GM18951 (cell line): ENCODE results near the gene TTLL11.

ENCODE experiments used
- POLR2A ChIP-seq: IDR thresholded peaks from 4 replicates; pipeline ENCODE4 v1.6.1; 2011; ENCODE audit warnings: mild to moderate bottlenecking; ENCODE audit not compliant: insufficient read length, insufficient read depth; ENCODE audit errors: extremely low read depth
- in situ Hi-C: fragments of 300-500 bp; cut with MboI; formaldehyde crosslinking; loops from one replicate; pipeline ENCODE4 v1.12.0; 2022; ENCODE audit warnings: low sequenced_read_pairs, mixed read lengths, inconsistent platforms; ENCODE audit not compliant: unreplicated experiment

TTLL11 gene

GRCh38 chr9:122128007-122128968, 35.2 kb upstream of the TTLL11 start:
- in situ Hi-C loops: loop anchor here (10.0 kb wide), 1 partner anchor 327 kb away; no protein-coding TSS in a partner anchor

GRCh38 chr9:122127396-122127798, 34.3 kb upstream of the TTLL11 start:
- in situ Hi-C loops: loop anchor here (10.0 kb wide), 1 partner anchor 327 kb away; no protein-coding TSS in a partner anchor
- no peak for TF ChIP-seq POLR2A

More at GRCh38 chr9:122128007-122128968, 35.2 kb upstream of the TTLL11 start:
- TF ChIP-seq POLR2A: no peak

GRCh38 chr9:122126331-122127261, 33.5 kb upstream of the TTLL11 start:
- TF ChIP-seq POLR2A: no peak
- in situ Hi-C loops: loop anchor here (10.0 kb wide), 1 partner anchor 328 kb away; no protein-coding TSS in a partner anchor

GRCh38 chr9:122125509-122126330, 32.6 kb upstream of the TTLL11 start:
- no peak for TF ChIP-seq POLR2A
- in situ Hi-C loops: loop anchor here (10.0 kb wide), 1 partner anchor 329 kb away; no protein-coding TSS in a partner anchor

- in situ Hi-C loops: loop anchor here (10.0 kb wide), 1 partner anchor 330 kb away; no protein-coding TSS in a partner anchor
- TF ChIP-seq POLR2A: no peak
Measured at GRCh38 chr9:122125158-122125508, 32.0 kb upstream of the TTLL11 start.

GRCh38 chr9:122124528-122124927, 31.4 kb upstream of the TTLL11 start:
- TF ChIP-seq POLR2A: no peak
- in situ Hi-C loops: loop anchor here (5.0 to 25.0 kb wide), 3 partner anchors 223 to 688 kb away; partner anchors contain the start of gene OR1K1

- in situ Hi-C loops: loop anchor here (5.0 to 25.0 kb wide), 3 partner anchors 223 to 688 kb away; partner anchors contain the start of gene OR1K1
Measured at GRCh38 chr9:122124048-122124447, 30.9 kb upstream of the TTLL11 start.

GRCh38 chr9:122122903-122123632, 30.0 kb upstream of the TTLL11 start:
- in situ Hi-C loops: loop anchor here (5.0 to 25.0 kb wide), 3 partner anchors 224 to 689 kb away; partner anchors contain the start of gene OR1K1
- no peak for TF ChIP-seq POLR2A

More at GRCh38 chr9:122124048-122124447, 30.9 kb upstream of the TTLL11 start:
- no peak for TF ChIP-seq POLR2A

GRCh38 chr9:122122468-122122867, 29.4 kb upstream of the TTLL11 start:
- in situ Hi-C loops: loop anchor here (5.0 to 25.0 kb wide), 3 partner anchors 225 to 690 kb away; partner anchors contain the start of gene OR1K1
- no peak for TF ChIP-seq POLR2A

GRCh38 chr9:122121931-122122330, 28.8 kb upstream of the TTLL11 start:
- in situ Hi-C loops: loop anchor here (5.0 to 25.0 kb wide), 3 partner anchors 225 to 690 kb away; partner anchors contain the start of gene OR1K1

GRCh38 chr9:122121391-122121790, 28.3 kb upstream of the TTLL11 start:
- in situ Hi-C loops: loop anchor here (5.0 to 25.0 kb wide), 3 partner anchors 226 to 691 kb away; partner anchors contain the start of gene OR1K1
- TF ChIP-seq POLR2A: no peak

More at GRCh38 chr9:122121931-122122330, 28.8 kb upstream of the TTLL11 start:
- no peak for TF ChIP-seq POLR2A
